HG03108 (cell line): ENCODE results near the gene CHD3.

Source experiments
- ATAC-seq: cut with Tn5 transposase; IDR thresholded peaks from one replicate; pipeline ENCODE4 v1.9.1; 2021; ENCODE audit warnings: moderate library complexity; ENCODE audit not compliant: unreplicated experiment

CHD3 gene

GRCh38 chr17:7888184-7888920, at the start of gene CHD3:
Gene CHD3 (plus strand): TSS chr17:7888789. CDS start chr17:7889001, 212 bp downstream.
- ATAC-seq = no peak

DNA sequence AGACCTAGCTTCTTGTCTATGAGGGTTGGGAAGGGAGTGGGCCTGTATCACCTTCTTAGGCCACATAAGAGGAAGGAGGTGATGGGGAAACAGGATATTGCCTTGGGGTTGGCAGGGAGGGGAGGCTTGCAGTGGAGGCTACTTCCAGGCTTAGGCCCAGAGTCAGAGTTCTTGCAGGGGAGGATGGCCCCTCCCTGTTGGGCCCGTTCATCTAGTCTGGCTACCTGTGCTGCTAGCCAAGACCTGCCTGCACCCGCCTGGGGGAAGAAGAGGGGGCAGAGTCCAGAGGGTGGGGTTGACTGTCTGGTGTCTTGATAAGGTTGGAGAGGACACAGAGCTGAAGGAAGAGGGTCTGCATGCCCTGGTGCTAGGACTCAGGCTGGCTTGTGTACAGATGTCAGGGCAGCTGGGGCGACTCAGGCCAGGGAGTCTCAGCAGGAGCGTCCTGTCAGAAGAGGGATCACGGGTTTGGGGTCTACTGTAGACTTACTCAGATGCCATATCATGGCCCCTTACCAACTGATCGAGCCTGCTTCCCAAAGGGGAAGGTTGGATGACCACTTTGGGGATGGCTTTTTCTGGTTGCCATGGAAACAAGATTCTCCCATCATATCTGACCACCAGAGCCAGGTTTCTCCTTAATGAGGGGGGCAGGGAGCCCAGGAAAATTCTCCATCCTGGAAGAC, 49.3 kb upstream of the CHD3 start:
- no peak for ATAC-seq

DNA sequence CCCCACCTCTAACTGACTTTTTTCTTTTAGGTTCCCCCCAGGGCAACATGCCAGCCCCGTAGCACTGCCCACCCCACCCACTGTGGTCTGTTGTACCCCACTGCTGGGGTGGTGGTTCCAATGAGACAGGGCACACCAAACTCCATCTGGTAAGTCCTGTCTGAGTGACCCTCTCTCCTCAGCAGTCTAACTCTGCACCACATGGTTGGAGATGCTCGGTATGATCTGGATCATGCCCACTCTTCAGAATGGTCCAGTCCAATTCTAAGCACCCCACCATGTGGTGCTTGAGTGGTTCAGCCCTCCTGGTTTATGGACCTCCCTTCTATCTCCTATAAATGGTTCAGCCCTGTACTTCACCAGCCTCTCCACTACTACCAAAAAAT, 48.7 kb upstream of the CHD3 start:
- no peak for ATAC-seq

- ATAC-seq = no peak
Observed at GRCh38 chr17:7840441-7840840, 48.1 kb upstream of the CHD3 start.

GRCh38 chr17:7840875-7841274, 47.7 kb upstream of the CHD3 start:
- ATAC-seq = no peak

DNA sequence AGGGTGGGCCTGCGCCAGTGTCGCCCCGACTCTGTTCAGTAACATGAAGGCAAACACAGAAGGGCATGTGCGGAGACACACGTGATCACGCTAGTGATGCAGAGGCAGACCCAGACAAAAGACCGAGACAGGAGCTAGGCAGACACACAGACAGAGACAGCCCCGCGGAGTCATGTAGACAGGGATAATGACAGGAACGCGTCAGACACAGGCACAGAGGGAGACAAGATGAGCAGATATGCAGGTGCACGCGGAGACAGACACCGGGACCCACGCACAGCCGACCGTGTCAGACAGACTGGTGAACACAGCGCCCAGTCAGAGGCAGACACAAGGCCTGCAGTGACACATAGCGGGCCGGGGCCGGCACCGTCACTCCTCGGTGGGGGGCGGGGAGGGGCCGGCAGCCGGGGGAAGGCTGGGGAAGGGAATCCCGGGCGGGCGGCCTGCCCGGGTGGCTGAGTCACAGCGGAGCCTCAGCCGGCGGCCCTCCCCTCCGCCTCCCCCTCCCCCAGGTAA, 47.1 kb upstream of the CHD3 start:
- peak; percentile 13 for ATAC-seq

GRCh38 chr17:7841915-7842379, 46.6 kb upstream of the CHD3 start:
- ATAC-seq = peak; percentile 19

GRCh38 chr17:7842380-7843256, 46.0 kb upstream of the CHD3 start:
- ATAC-seq = peak; percentile 20

GRCh38 chr17:7843257-7843535, 45.4 kb upstream of the CHD3 start:
- ATAC-seq = no peak

- ATAC-seq = no peak
Observed at GRCh38 chr17:7843536-7844291, 44.9 kb upstream of the CHD3 start.

GRCh38 chr17:7844292-7845154, 44.1 kb upstream of the CHD3 start:
- peak; percentile 47 for ATAC-seq

DNA sequence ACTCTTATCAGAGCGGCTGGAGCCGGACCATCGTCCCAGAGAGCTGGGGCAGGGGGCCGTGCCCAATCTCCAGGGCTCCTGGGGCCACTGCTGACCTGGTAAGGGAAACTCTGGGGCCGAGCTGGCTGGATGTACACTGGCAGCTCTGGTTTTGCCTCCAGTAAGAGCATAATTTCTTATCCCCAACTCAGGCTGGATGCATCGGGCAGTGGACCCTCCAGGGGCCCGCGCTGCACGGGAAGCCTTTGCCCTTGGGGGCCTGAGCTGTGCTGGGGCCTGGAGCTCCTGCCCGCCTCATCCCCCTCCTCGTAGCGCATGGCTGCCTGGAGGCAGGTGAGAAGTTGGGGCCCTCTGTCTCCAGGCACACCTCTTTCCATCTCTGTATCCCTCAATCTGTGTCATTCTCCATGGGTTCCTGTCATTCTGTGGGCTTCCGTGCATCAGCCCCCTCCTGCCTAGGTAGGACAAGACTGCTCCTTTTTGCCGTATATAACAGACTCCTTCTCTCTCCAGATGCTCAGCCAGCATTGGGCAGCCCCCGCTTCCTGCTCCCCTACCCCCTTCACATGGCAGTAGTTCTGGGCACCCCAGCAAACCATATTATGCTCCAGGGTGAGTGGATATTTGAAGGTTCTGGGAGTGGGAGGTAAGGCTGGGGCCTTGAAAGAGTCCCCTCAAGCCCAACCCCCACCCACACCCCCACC, 43.1 kb upstream of the CHD3 start:
- no peak for ATAC-seq

- ATAC-seq = no peak
Observed at GRCh38 chr17:7846063-7846735, 42.4 kb upstream of the CHD3 start.

DNA sequence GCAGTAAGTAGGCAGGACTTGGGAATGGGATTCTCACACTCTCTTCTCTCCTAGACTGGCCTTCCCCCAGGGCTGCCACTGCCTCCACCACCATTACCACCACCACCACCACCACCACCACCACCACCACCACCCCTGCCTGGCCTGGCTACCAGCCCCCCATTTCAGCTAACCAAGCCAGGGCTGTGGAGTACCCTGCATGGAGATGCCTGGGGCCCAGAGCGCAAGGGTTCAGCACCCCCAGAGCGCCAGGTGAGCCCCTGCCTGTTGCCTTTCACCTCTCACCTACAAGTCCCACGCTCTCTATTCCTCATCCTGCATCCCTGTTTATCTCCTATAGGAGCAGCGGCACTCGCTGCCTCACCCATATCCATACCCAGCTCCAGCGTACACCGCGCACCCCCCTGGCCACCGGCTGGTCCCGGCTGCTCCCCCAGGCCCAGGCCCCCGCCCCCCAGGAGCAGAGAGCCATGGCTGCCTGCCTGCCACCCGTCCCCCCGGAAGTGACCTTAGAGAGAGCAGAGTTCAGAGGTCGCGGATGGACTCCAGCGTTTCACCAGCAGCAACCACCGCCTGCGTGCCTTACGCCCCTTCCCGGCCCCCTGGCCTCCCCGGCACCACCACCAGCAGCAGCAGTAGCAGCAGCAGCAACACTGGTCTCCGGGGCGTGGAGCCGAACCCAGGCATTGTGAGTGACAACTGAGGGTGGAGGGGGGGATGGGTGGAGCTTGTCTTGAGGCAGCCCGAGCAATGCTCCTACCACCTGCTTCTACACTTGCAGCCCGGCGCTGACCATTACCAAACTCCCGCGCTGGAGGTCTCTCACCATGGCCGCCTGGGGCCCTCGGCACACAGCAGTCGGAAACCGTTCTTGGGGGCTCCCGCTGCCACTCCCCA, 41.6 kb upstream of the CHD3 start:
- ATAC-seq = no peak

DNA sequence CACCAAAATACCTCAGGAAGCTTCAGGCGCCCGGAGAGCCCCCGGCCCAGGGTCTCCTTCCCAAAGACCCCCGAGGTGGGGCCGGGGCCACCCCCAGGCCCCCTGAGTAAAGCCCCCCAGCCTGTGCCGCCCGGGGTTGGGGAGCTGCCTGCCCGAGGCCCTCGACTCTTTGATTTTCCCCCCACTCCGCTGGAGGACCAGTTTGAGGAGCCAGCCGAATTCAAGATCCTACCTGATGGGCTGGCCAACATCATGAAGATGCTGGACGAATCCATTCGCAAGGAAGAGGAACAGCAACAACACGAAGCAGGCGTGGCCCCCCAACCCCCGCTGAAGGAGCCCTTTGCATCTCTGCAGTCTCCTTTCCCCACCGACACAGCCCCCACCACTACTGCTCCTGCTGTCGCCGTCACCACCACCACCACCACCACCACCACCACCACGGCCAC, 40.4 kb upstream of the CHD3 start:
- ATAC-seq = no peak

- ATAC-seq = no peak
Observed at GRCh38 chr17:7848739-7849129, 39.9 kb upstream of the CHD3 start.

GRCh38 chr17:7849130-7849750, 39.3 kb upstream of the CHD3 start:
- no peak for ATAC-seq
